GM21786 (cell line): ENCODE data around the gene HOXC9.
A peak's percentile ranks its signal among the peaks of the same experiment; 100 is the strongest.

Source experiments
- ATAC-seq: cut with Tn5 transposase; IDR thresholded peaks from one replicate; pipeline ENCODE4 v1.9.1; 2021; ENCODE audit not compliant: unreplicated experiment

Gene HOXC9

GRCh38 chr12:54011665-54012532 lies 11.9 kb downstream of the HOXC9 start:
- ATAC-seq: no peak

- no peak for ATAC-seq
Observed at GRCh38 chr12:54012631-54013409, 12.9 kb downstream of the HOXC9 start.

DNA sequence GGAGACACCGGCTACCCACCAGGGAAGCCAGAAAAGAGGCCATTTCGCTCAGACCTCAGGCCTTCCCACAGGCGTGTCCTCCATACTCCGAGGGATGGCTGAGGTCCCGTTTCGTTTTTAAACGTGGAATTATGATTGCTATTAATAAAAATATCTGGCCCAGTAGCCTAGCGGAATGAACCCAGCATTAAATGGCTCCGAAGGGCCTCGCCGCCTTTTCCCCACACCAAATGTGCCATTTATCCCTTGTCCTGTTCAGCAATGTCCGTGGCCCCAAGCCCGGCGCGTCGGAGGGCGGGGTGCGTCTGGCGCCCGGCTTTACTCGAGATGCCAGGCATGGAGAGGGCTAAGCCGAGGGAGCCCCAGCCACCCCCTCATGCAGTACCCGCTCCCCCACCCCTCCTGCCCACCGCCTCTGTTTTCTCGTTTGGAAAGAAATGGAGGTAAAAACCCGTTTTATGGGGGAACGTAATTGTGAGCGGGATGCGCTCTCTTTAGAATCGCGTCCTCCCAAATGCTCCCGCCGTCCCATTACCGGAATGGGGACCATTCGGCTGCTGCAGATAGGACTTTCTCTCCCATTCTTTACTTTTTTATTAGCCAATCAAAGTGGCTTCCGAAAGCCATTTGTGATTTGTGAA lies 14.5 kb downstream of the HOXC9 start:
- ATAC-seq: no peak

GRCh38 chr12:54015018-54015931 lies 15.3 kb downstream of the HOXC9 start:
- ATAC-seq: no peak

DNA sequence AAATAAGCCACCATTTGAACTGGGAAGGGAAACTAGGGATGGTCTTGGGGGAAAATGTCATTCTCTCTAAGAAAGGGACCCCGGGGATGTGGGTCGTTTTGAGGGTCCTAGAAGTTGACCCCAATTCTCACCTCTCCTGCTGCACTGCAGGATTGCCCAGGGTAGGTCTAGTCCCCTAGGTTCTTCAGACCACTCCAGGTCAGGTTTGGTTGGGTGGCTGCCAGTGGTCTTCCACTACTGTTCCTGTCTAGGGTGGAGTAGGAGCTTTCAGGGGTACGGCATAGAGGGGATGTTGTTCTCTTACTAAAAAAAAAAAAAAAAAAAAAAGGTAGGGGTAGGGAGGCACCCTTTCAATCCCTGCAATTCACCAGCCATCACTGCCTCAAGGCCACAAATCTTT lies 16.1 kb downstream of the HOXC9 start:
- no peak for ATAC-seq

DNA sequence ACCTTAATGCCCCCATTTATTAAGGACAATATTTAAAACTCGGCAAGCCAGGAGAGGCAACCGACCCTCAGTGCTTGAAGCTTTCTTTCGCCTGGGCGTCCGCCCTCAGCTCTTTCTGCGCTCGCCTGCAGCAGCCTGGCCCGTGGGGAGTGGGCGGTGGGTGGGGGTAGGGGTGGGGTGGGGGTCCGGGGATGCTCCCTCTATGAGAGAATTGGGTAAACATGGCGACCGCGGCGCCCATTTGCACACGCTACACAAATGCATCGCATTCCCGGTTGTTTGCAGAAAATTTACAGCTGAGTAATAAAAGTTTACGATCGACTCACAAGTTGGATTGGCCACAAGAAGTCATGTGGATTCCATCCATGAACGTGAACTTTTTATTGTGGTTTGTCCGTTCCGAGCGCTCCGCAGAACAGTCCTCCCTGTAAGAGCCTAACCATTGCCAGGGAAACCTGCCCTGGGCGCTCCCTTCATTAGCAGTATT lies 16.6 kb downstream of the HOXC9 start:
- no peak for ATAC-seq

GRCh38 chr12:54017027-54017788 lies 17.2 kb downstream of the HOXC9 start:
- ATAC-seq: peak; percentile 28

GRCh38 chr12:54017878-54018467 lies 18.0 kb downstream of the HOXC9 start:
- peak; percentile 81 for ATAC-seq

DNA sequence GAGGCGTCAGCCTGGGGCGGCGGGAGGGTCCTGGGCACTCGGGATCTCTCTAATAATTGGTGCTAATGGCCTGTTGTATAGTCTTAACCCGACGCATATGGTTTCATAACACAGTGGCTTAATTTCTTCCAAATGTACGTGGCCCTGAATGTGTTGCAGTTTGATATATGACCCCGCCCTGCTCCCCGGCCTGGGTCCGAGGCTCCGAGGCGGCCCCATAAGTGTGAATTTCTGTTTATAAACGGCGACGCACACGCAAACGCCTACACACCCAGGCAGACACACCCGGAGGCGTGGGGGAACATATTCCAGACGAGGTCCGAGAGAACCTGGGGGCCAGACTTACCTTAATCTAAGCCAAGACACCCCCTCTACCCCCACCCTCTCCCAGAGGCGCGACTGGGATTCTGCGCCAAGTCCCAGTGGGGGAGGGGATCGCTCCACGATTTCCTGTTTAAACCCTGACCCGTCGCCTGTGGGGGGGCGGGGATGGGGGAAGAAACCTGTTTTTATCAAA lies 18.6 kb downstream of the HOXC9 start:
- ATAC-seq: no peak

DNA sequence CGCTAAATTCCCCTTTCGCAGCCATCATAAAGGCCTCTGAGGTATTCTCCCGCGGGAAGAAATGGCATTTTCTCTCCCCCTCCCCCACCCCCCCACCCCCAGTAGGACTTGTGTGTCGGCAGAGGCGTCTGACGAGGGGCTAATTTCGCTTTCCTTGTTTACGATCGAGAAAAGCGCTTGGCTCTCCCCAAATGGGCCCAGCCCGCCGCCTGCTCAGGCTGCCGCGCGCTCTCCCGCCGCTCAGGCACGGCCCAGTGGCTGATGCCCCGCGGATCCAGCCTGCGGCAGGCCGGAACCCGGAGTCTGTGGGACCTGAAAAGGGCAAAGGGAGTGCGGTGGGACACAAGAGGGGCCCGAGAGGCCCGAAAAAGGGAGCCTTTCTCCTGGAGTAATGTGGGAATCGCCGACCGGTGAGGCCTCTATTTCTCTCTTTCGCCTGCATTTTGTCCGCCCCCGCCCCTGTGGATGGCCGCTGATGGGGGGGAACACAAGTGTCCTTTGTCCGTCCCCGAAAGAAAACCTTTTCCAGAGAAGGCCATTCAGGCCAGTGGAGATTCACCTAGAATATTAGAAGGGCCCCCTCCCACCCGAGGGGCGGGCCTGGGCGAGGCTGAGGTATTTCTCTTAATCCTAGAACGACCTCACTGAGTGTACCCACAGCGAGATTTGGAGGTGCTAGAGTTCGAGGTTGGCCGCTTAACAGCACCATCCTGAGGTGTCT lies 19.3 kb downstream of the HOXC9 start:
- no peak for ATAC-seq

GRCh38 chr12:54019924-54020590 lies 20.1 kb downstream of the HOXC9 start:
- ATAC-seq: no peak

GRCh38 chr12:54020591-54021405 lies 20.8 kb downstream of the HOXC9 start:
- no peak for ATAC-seq

GRCh38 chr12:54021432-54022013 lies 21.6 kb downstream of the HOXC9 start:
- ATAC-seq: no peak

DNA sequence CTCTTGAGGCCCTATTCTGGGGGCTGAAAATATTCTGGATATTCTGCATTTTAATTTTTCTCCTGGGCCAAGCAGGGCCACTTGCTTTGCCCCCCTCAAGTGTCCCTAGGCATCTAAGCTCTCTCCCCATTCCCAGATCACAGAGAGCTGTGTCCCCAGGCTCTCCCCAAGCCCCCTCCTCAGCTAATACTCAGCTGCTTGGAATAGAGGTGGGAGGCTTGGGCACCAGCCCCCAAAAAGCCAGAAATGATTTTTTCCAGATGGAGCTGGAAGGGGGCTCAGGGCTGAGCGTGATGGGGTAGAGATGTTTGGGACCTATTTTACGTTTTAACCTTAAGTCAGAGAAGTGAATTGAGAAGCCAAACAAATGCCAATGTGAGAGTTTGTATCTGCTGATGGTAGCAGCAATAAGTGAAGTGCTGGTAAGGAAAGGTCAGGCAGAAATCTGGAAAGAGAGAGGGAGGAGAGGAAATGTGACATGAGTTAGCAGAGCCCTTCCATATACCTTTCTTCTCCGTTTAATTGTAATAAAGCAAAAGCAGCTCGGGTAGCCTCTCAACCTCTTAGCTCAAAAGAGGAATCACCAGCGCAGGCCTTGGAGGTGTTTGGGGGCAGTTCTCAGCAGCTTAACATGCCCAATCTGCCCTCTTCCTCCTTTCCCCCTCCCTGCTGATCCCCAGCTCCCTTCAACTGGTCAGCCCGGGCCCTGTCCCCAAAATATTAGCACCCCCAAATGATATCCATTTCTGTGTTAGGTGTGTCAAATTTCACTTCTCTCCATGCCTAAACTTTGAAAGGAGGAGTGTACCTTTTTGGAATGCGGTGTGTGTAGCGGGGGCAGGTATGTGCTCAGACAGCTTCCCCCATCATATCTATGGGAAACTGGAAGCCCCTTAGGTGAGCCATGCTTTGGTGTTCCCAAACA lies 23.3 kb downstream of the HOXC9 start:
- ATAC-seq: no peak

GRCh38 chr12:54024127-54024526 lies 24.2 kb downstream of the HOXC9 start:
- ATAC-seq: no peak
